Head of caudate nucleus (tissue), 42 donors: ENCODE measurements around the gene FAM13C.
"Not testable (repeated sequence)": the region's sequence is repeated elsewhere in the genome, so short reads cannot be mapped to it uniquely, and the experiment has no call there.

ENCODE experiments used
- DNase-seq, 42 donors: peaks; one replicate each; pipeline versions ENCODE4 v3.0.0 to v3.0.0-alpha.2; 2020 to 2021; ENCODE audit warnings: mixed read lengths in 7 of 42
- intact Hi-C: fragments of 100-400 bp; cut with DNase I; formaldehyde crosslinking; loops from one replicate; pipeline ENCODE4 v1.15.0; 2022

FAM13C gene

GRCh38 chr10:59362144-59362958 lies at the start of gene FAM13C:
TSS of gene FAM13C (minus strand) at chr10:59362549. CDS start at chr10:59362460, 89 bp downstream.
- intact Hi-C loops, result loop anchor here (5.0 kb wide), 1 partner anchor 220 kb away; no protein-coding TSS in a partner anchor
- DNase-seq, result peak; percentile 61 to 92 (median 81)

GRCh38 chr10:59405235-59405634 lies 42.9 kb upstream of the FAM13C start:
- no peak for DNase-seq
- intact Hi-C loops, result no loop called here

GRCh38 chr10:59400214-59400613 lies 37.9 kb upstream of the FAM13C start:
- DNase-seq, result no peak
- intact Hi-C loops, result no loop called here

- intact Hi-C loops, DNase-seq: not testable (repeated sequence)
Observed at GRCh38 chr10:59399329-59399728, 37.0 kb upstream of the FAM13C start.

- intact Hi-C loops, result no loop called here
- DNase-seq, result no peak
Observed at GRCh38 chr10:59397961-59398360, 35.6 kb upstream of the FAM13C start.

GRCh38 chr10:59395984-59396383 lies 33.6 kb upstream of the FAM13C start:
- no peak for DNase-seq
- intact Hi-C loops, result no loop called here

GRCh38 chr10:59393349-59393748 lies 31.0 kb upstream of the FAM13C start:
- no peak for DNase-seq
- intact Hi-C loops, result no loop called here

GRCh38 chr10:59391060-59391459 lies 28.7 kb upstream of the FAM13C start:
- intact Hi-C loops, result no loop called here
- DNase-seq, result no peak

GRCh38 chr10:59388671-59388976 lies 26.3 kb upstream of the FAM13C start:
- intact Hi-C loops, result no loop called here
- DNase-seq, result no peak

- intact Hi-C loops, result no loop called here
- DNase-seq, result no peak
Observed at GRCh38 chr10:59387951-59388670, 25.8 kb upstream of the FAM13C start.

GRCh38 chr10:59384761-59385160 lies 22.4 kb upstream of the FAM13C start:
- intact Hi-C loops, result no loop called here
- no peak for DNase-seq

- no peak for DNase-seq
- intact Hi-C loops, result no loop called here
Observed at GRCh38 chr10:59383908-59384307, 21.6 kb upstream of the FAM13C start.

- intact Hi-C loops, result no loop called here
- no peak for DNase-seq
Observed at GRCh38 chr10:59383436-59383835, 21.1 kb upstream of the FAM13C start.

GRCh38 chr10:59382831-59383295 lies 20.5 kb upstream of the FAM13C start:
- intact Hi-C loops, result no loop called here
- DNase-seq, result no peak

- DNase-seq, result no peak
- intact Hi-C loops, result no loop called here
Observed at GRCh38 chr10:59381687-59382086, 19.3 kb upstream of the FAM13C start.

GRCh38 chr10:59376846-59377245 lies 14.5 kb upstream of the FAM13C start:
- intact Hi-C loops, result no loop called here
- no peak for DNase-seq

GRCh38 chr10:59375990-59376389 lies 13.6 kb upstream of the FAM13C start:
- intact Hi-C loops, result no loop called here
- no peak for DNase-seq

GRCh38 chr10:59374916-59375315 lies 12.6 kb upstream of the FAM13C start:
- intact Hi-C loops, result no loop called here
- DNase-seq, result no peak

- no peak for DNase-seq
- intact Hi-C loops, result no loop called here
Observed at GRCh38 chr10:59373071-59373470, 10.7 kb upstream of the FAM13C start.

- intact Hi-C loops, result no loop called here
- DNase-seq, result no peak
Observed at GRCh38 chr10:59372543-59372942, 10.2 kb upstream of the FAM13C start.

- intact Hi-C loops, result no loop called here
Observed at GRCh38 chr10:59366290-59366689, 3.9 kb upstream of the FAM13C start.

More at GRCh38 chr10:59366290-59366689, 3.9 kb upstream of the FAM13C start:
- peak in 30 of 42 donors; percentile 4 to 80 (median 54) for DNase-seq
